NOMO-1 treated with dmso at 0.1 percent for 144 hours (cell line): ENCODE results near the gene SH3BP5L.
"Not testable (repeated sequence)": the region's sequence is repeated elsewhere in the genome, so short reads cannot be mapped to it uniquely, and the experiment has no call there.

Experiments
- DNase-seq: peaks from one replicate; lab custom pipeline; 2025; ENCODE audit not compliant: unreplicated experiment; lab: John Stamatoyannopoulos, UW

SH3BP5L gene

DNA sequence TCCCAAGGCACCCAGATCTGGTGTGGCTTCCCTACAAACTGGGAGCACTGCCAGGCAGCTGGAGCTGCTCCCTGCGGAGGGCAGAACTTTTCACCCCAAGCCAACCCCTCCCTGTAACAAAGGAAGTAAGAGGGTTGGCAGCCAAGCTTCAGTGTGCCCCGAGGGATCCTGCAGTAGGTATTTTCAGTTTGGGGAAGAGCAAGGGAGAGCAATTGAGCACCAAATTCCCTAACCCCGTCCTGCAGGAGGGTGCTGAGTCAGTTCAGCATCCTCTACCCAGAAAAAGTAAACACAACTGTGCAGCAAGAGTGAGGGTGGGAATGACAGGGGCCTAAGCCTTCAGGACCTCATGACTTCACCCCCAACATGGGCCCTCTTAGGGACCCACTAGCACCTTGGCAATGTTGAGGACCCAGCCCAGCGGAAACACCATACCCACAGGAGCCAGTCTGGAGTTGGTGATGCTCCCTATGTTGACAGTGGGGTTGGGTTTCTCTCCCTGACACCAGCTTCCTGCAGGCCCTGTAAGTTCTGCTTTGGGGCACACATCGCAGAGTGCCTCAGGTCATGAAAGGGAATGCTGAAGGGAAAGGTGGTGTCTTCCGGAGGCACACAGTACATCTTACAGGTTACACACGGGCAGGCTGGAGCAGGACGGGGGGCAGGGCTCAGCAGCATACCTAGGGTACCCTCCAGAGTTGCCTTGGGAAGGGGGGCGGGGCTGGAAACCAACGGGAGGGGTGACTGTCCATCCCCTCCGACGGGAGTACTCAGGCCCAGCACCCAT, 14.8 kb downstream of the SH3BP5L start:
- no peak for DNase-seq

DNA sequence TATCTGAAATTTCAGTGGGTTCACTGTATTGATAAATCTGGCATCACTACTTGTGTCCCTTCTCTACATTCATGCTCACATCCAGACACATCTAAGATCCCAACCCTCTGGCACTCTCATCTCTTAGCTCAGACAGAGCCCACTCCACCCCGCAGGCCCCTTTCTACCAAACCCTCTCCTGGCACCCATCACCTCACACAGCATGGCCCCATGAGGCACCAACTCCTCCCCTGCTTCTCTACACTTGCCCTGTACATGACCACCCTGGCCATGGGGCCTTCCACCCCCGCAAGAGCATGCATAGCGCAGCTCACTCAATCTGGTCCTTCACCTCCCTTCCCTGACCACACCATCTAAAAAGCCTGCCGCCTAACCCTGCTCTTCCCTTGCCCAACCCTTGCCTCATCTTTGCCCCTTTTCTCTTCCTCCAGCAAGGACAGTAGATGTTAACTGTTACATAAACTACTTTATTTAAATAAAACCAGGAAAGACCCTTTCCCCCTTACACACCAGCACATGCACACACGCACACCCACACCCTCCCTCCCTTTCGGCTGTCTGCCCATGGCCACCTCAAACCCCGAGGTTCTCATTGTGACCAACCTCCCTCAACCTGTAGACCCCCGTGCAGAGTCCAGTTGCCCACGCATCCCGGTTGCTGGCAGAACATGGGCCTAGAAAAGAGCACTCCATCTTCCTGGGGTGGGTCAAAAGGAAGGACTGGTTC, 15.6 kb downstream of the SH3BP5L start:
- DNase-seq: no peak

DNA sequence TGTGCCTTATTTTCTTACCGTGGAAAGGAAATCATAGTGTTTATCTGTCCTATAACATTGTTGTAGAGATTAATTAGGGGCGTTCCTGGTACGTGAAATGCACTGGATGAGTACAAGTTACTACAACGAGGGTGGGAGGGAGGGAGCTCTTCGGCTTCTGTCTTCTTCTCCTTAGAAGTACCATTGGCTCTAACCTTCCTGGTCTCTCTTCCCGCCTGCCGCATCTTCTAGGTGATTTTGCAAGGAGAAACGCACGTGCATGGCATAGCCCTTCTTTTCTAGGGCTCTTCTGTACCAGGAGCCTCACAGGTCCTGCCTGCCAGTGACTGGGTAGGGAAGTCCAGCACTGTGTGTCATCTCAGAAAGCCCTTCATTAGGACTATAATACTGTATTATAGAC, 16.8 kb downstream of the SH3BP5L start:
- no peak for DNase-seq

DNA sequence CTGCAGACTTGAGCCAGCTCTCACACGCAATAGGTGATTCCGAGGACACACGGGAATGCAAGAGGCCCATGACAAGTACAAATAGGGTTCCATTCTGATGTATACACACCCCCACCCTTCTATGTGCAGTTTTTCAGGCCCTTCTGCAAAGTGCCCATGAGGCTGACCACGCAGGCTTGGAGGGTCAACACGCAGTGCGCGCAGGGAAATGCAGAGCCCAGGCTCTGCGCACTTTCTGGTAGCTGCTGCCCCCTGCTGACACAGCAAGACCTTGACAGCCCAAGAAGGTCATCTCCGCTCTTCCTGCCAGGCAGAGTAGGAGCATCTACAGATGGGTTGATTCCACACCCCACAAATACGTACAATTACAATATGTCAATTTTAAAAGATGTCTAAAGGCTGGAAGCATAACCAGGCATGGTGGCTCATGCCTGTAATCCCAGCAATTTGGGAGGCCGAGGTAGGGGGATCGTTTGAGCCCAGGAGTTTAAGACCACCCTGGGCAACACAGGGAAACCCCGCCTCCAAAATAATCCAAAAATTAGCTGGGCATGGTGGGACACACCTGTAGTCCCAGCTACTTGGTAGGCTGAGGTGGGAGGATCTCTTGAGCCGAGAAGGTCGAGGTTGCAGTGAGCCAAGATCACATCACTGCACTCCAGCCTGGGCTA, 18.5 kb downstream of the SH3BP5L start:
- DNase-seq: peak; percentile 66

- DNase-seq: peak; percentile 93
These were observed 19.8 kb downstream of the SH3BP5L start for GRCh38 chr1:248805876-248806275.

- DNase-seq: peak; percentile 94
These were observed 20.7 kb downstream of the SH3BP5L start for GRCh38 chr1:248804771-248805681.

GRCh38 chr1:248803501-248803900, 22.2 kb downstream of the SH3BP5L start:
- DNase-seq: not testable (repeated sequence)

GRCh38 chr1:248802454-248802853, 23.3 kb downstream of the SH3BP5L start:
- DNase-seq: no peak

GRCh38 chr1:248800459-248800858, 25.3 kb downstream of the SH3BP5L start:
- no peak for DNase-seq

DNA sequence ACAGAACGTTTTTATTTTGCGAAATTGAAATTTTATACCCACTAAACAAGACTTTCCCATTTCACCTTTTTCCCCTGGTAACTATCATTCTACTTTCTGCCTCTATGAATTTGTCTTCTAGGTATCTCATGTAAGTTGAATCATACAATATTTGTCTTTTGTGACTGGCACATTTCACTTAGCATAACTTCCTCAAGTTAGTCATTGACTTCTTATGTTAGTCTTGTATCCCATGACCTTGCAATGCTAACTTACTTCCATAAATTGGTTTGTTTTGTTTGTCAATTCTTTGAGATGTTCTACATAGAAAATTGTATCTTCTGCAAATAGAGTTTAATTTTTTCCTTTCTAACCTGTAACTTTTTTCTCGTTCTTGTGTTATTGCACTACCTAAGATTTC, 26.9 kb downstream of the SH3BP5L start:
- no peak for DNase-seq

DNA sequence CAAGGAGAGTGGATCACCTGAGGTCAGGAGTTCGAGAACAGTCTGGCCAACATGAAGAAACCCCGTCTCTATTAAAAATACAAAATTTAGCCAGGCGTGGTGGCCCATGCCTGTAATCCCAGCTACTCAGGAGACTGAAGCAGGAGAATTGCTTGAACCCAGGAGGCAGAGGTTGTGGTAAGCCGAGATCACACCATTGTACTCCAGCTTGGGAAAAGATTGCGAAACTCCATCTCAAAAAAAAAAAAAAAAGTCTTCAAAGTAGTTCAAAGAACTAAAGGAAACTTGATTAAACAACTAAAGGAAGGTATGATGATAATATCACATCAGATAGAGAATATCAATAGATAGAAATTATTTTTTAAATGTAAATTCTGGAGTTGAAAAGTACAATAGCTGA, 31.1 kb downstream of the SH3BP5L start:
- not testable (repeated sequence) for DNase-seq

- no peak for DNase-seq
These were observed 32.1 kb downstream of the SH3BP5L start for GRCh38 chr1:248793592-248793991.

GRCh38 chr1:248792342-248792741, 33.4 kb downstream of the SH3BP5L start:
- DNase-seq: peak; percentile 82

DNA sequence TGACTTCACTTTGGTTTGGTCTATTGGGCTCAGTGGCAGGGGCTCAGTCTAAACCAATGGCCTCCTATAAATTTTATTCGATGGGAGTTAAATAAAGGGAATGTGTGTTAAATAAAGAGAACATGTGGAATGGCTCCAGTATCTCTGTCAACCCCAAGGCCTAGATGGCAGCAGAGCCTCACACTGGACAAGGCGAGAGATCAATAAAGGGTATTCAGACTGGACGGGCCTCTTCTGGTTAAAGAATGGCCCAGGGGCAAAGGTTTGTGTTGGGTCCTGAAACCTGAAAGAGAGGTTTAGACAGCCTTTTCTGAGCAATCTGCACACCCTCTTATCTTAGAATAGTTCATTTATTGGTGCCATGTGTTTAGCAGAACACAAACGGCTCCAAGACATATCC, 34.7 kb downstream of the SH3BP5L start:
- DNase-seq: no peak

GRCh38 chr1:248790456-248790855, 35.3 kb downstream of the SH3BP5L start:
- no peak for DNase-seq

DNA sequence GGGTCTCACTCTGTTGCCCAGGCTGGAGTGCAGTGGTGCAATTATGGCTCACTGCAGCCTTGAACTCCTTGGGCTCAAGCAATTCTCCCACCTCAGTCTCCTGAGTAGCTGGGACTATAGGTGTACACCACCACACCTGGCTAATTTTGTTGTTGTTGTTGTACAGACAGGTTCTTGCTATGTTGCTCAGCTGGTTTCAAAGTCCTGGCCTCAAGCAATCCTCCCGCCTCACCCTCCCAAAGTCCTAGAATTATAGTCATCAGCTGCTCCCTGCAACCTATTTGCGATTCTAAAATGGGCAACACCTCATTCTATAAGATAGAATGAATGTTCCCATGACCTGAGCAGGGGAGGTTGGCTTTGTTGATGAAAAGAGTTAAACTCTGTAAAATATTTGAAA, 36.4 kb downstream of the SH3BP5L start:
- not testable (repeated sequence) for DNase-seq

GRCh38 chr1:248788327-248788726, 37.4 kb downstream of the SH3BP5L start:
- DNase-seq: no peak

DNA sequence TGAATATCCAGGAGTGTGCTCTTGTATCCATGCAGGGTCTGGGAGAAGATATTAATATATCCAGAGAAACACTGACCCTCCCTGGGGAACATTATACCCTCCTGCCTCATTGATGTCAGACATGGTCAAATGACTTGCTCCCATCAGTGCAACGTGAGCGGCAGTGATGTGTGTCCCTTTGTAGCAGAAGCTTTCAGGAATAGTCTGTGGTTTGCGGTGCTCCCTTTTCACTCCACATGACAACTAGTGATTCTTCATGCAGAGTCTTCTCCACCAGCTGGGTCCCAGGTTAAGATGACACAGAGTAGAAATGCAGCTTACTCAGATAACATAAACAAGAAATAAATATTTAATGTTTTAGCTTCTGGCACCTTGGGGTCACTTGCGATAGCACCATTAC, 38.3 kb downstream of the SH3BP5L start:
- no peak for DNase-seq

DNA sequence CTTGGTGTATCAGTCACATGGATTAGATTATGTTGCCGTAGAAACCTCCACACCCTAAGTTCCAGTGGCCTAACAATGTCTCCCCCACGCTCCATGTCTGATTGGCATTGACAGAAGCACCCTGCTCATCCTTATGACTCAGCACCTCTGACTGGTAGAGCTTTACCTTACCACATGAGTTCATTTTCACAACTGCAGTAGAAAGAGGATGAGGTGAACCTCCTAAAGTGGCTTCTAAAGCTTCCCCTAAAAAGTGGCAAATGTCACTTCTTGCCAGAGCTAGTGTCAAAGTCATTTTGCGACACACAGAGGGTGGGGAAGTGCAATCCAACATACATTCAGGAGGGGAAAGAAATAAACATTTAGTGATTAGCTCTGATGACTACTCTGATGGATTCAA, 39.6 kb downstream of the SH3BP5L start:
- peak; percentile 63 for DNase-seq

GRCh38 chr1:248783367-248783766, 42.3 kb downstream of the SH3BP5L start:
- DNase-seq: no peak
